ENCODE measurements around the gene EFHC1.

DNA sequence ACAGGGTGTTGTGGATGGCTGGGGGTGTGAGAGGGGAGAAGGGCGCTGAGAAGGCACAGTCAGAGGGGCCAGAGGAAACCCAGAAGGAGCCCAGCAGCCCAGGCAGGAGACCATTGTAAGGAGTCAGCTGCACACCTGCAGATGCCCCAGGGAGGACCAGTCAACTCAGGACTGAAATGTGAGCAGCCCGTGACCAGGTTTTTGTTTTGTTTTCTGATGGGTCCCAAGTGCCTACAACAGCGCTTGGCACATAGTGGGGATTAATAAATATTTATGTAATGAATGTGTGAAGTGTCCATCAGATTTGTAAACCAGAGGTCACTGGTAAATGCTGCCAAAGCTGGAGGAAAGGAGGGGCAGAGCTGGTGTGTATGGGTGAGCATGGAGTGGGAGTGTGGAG is 126.5 kb downstream of the EFHC1 start:
- TF ChIP-seq POLR2AphosphoS5 (IDR thresholded peaks at IDR 0.05) (no peak), POLR2A (IDR thresholded peaks at IDR 0.05) (no peak)
- TF ChIP-seq, protein P1, sequence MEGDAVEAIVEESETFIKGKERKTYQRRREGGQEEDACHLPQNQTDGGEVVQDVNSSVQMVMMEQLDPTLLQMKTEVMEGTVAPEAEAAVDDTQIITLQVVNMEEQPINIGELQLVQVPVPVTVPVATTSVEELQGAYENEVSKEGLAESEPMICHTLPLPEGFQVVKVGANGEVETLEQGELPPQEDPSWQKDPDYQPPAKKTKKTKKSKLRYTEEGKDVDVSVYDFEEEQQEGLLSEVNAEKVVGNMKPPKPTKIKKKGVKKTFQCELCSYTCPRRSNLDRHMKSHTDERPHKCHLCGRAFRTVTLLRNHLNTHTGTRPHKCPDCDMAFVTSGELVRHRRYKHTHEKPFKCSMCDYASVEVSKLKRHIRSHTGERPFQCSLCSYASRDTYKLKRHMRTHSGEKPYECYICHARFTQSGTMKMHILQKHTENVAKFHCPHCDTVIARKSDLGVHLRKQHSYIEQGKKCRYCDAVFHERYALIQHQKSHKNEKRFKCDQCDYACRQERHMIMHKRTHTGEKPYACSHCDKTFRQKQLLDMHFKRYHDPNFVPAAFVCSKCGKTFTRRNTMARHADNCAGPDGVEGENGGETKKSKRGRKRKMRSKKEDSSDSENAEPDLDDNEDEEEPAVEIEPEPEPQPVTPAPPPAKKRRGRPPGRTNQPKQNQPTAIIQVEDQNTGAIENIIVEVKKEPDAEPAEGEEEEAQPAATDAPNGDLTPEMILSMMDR (IDR thresholded peaks at IDR 0.05): no peak
